ENCODE measurements around the gene ZNF662. TPM values are rescaled to one million over a fixed set of nuclear protein-coding genes. Genes with fewer than 3 reads are reported as not detected.

The ZNF662 gene
- total and polyA plus RNA-seq, 9 of the 15 experiments (the other 6 are each of a cell fraction or from before 2014, with no cell fraction given): 0.07 to 0.55 (median 0.27) TPM

- no TSS peak for BruUV-seq (replicated peaks)
- Histone ChIP-seq H3K4me2 (ENCODE audit: insufficient read depth, low read length) (no peak overlapping the region), H3K9me1 (ENCODE audit: control insufficient read depth, insufficient read depth, low read length) (no peaks in the 10 kb centered on the region), H3K9me3 (replicated peaks; ENCODE audit: control insufficient read depth, insufficient read depth, low read depth, low read length) (no peaks in the 10 kb centered on the region), H4K20me1 (replicated peaks; ENCODE audit: control insufficient read depth, insufficient read depth, low read length) (no peaks in the 10 kb centered on the region), H3K79me2 (ENCODE audit: control insufficient read depth, insufficient read depth, low read length) (no peaks in the 10 kb centered on the region), H3K9ac (ENCODE audit: insufficient read depth in 1 of 2, low read depth in 2 of 2, low read length in 2 of 2) (no peak overlapping the region), H3K27ac (ENCODE audit: extremely low read depth, low read depth, low read length) (no peak overlapping the region), H3K4me1 (replicated peaks in 1 of 2; ENCODE audit: control insufficient read depth in 2 of 2, insufficient read depth in 2 of 2, low read length in 2 of 2) (peaks cover 0 to 12% of the 10 kb centered on the region in 2 experiments; a peak in 3 of 5 replicates), H2AFZ (ENCODE audit: low read depth, low read length) (no peak overlapping the region), H3K36me3 (ENCODE audit: control insufficient read depth, insufficient read depth, low read length) (no peaks in the 10 kb centered on the region), H3K27me3 (ENCODE audit: control insufficient read depth in 2 of 2, insufficient read depth in 2 of 2, low read length in 2 of 2) (peaks cover 3 to 6% of the 10 kb centered on the region in 2 experiments; a peak in 2 of 5 replicates), H3K4me3 (no peak overlapping the region)
- no peak for FAIRE-seq
- intact Hi-C loops (cut with micrococcal nuclease): loop anchor here (10.0 kb wide), 1 partner anchor 310 kb away; no protein-coding TSS in a partner anchor
- WGBS (ENCODE audit: insufficient coverage, low coverage, missing lambda C conversion rate): 11% methylated on average over 2 of the region's 2 CpGs
- no peak for DNase-seq (ENCODE audit: extremely low read depth in 1 of 4, low spot score in 3 of 4)
- POLR2A ChIA-PET: no interaction called here
- no peak for ATAC-seq
- CTCF ChIA-PET (ENCODE audit: low intra/inter-chr PET ratio): no interaction called here
- in situ Hi-C loops (cut with MboI): no loop called here
- TF ChIP-seq PHB2 (IDR thresholded peaks at IDR 0.05; ENCODE audit: low read depth) (no peak), ZNF316 (IDR thresholded peaks at IDR 0.05) (peak; percentile 86), TOE1 (IDR thresholded peaks at IDR 0.05; ENCODE audit: borderline replicate concordance) (no peak), TOE1 (CRISPR knock-in tag; IDR thresholded peaks at IDR 0.05; ENCODE audit: borderline replicate concordance, low read depth) (no peak), CUX1 (CRISPR knock-in tag; IDR thresholded peaks at IDR 0.05) (no peak), SOX6 (IDR thresholded peaks at IDR 0.05) (peak; percentile 52; the same call in 1 of the 2 replicates), MAFG (tag; conservative IDR thresholded peaks at IDR 0.05) (peak; percentile 75), CHD2 (IDR thresholded peaks at IDR 0.05; ENCODE audit: low read depth, low read length) (no peak)
These were observed 21.6 kb upstream of the ZNF662 start for GRCh38 chr3:42884324-42884723.

Data from K562 (cell line).